Prostate gland (tissue), 2 donors: ENCODE results near the gene DVL3. TPM values are rescaled to one million over a fixed set of nuclear protein-coding genes. Genes with fewer than 3 reads are reported as not detected.

ENCODE experiments used
- DNase-seq: peaks from one replicate; pipeline ENCODE4 v3.0.0-alpha.2; 2019; ENCODE audit warnings: low spot score
- H3K27ac ChIP-seq, 2 donors: fragments of 200-600 bp; sonication (generic); 2 replicates each; pipeline ENCODE4 v1.5.1; 2017 to 2019
- H3K27me3 ChIP-seq: fragments of 200-600 bp; sonication (generic); replicated peaks from 2 replicates; pipeline ENCODE4 v1.5.1; 2019; ENCODE audit not compliant: insufficient read depth
- H3K36me3 ChIP-seq, 2 donors: fragments of 200-600 bp; sonication (generic); 1 replicate in 1 of 2; 2 replicates in 1 of 2; pipeline versions ENCODE4 v1.5.1 to v1.8.1; 2017 to 2019
- H3K4me1 ChIP-seq: fragments of 200-600 bp; sonication (generic); replicated peaks from 2 replicates; pipeline ENCODE4 v1.5.1; 2019
- H3K4me3 ChIP-seq, 2 donors: fragments of 200-600 bp; sonication (generic); 2 replicates each; pipeline ENCODE4 v1.5.1; 2017 to 2019
- H3K9me3 ChIP-seq: fragments of 200-600 bp; sonication (generic); 2 replicates; pipeline ENCODE4 v1.5.1; 2017
- POLR2A ChIP-seq: fragments of 450-650 bp; IDR thresholded peaks from one replicate; pipeline ENCODE4 v1.6.1; 2016; ENCODE audit warnings: antibody characterized with exemption, mild to moderate bottlenecking
- POLR2AphosphoS5 ChIP-seq: sonication (generic); formaldehyde crosslinking; IDR thresholded peaks from one replicate; pipeline ENCODE4 v1.6.1; 2017; ENCODE audit warnings: antibody characterized with exemption
- WGBS: methylation state at CpG from one replicate; pipeline ENCODE4 v1.1.5; 2018; 5-methylcytosine and 5-hydroxymethylcytosine counted together
- intact Hi-C: fragments of 100-400 bp; cut with DNase I; formaldehyde crosslinking; loops from one replicate; pipeline ENCODE4 v1.14.2; 2022
- total RNA-seq, 2 donors: library from RNA; depleted of rRNA; stranded (reverse); fragments of >200 nt; gene quantifications; one replicate each; pipeline ENCODE4 v1.1.0, GENCODE V29; 2016
- TF ChIP-seq, protein P1 (sequence below), 4 experiments: fragments of 200-600 bp in 2 of 4; fragments of 450-650 bp in 2 of 4; sonication (generic) in 2 of 4; IDR thresholded peaks; 1 replicate in 3 of 4; 2 replicates in 1 of 4; pipeline ENCODE4 v1.5.1; 2016 to 2019; ENCODE audit warnings: antibody characterized with exemption in 4 of 4, mild to moderate bottlenecking in 2 of 4, moderate library complexity in 2 of 4

DVL3 gene
- total RNA-seq, 2 donors from 2014 or later = 61.7 to 95.1 TPM

- Histone ChIP-seq H3K36me3 (no peaks in the 10 kb centered on the region), H3K27me3 (no peaks in the 10 kb centered on the region), H3K4me1 (no peaks in the 10 kb centered on the region), H3K9me3 (no peaks in the 10 kb centered on the region), H3K27ac (no peak overlapping the region), H3K4me3 (no peak overlapping the region)
- DNase-seq = no peak
- TF ChIP-seq POLR2A = no peak
- no peak for TF ChIP-seq POLR2AphosphoS5
- TF ChIP-seq, protein P1, sequence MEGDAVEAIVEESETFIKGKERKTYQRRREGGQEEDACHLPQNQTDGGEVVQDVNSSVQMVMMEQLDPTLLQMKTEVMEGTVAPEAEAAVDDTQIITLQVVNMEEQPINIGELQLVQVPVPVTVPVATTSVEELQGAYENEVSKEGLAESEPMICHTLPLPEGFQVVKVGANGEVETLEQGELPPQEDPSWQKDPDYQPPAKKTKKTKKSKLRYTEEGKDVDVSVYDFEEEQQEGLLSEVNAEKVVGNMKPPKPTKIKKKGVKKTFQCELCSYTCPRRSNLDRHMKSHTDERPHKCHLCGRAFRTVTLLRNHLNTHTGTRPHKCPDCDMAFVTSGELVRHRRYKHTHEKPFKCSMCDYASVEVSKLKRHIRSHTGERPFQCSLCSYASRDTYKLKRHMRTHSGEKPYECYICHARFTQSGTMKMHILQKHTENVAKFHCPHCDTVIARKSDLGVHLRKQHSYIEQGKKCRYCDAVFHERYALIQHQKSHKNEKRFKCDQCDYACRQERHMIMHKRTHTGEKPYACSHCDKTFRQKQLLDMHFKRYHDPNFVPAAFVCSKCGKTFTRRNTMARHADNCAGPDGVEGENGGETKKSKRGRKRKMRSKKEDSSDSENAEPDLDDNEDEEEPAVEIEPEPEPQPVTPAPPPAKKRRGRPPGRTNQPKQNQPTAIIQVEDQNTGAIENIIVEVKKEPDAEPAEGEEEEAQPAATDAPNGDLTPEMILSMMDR (IDR thresholded peaks at IDR 0.05) = no peak
- intact Hi-C loops = no loop called here
- 52% methylated on average over 3 of the region's 3 CpGs for WGBS
These were observed 29.2 kb upstream of the DVL3 start for GRCh38 chr3:184126006-184126405.

DNA sequence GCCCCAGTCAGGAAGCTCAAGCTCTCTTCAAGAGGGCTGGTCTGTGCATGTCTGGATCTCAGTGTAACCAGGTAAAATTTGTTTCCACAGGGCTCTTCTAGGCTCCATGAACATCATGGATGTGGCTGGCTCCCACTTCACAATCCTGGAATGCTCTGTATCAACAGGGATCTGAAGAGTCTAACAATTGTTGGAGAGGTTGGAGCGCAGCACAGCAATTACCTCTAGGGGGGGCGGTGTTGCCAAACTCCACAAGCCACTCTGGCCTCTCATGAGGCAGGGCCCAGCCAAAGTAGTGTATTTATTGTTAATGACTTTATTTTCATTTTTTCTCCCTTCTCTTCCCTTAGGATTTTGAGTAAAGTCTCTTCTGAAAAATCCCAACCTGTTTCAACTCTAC is 26.2 kb upstream of the DVL3 start:
- DNase-seq = peak; percentile 28
- no peaks in the 10 kb centered on the region for H3K4me1 ChIP-seq
- no peak overlapping the region for H3K4me3 ChIP-seq
- H3K27me3 ChIP-seq = no peaks in the 10 kb centered on the region
- WGBS = 38% methylated on average over 2 of the region's 2 CpGs
- intact Hi-C loops = no loop called here
- no peaks in the 10 kb centered on the region for H3K36me3 ChIP-seq
- no peak overlapping the region for H3K27ac ChIP-seq
- TF ChIP-seq, protein P1 (IDR thresholded peaks at IDR 0.05) = peak in 2 of 4 experiments; percentile 33 to 34
- no peak for TF ChIP-seq POLR2A
- no peaks in the 10 kb centered on the region for H3K9me3 ChIP-seq

DNA sequence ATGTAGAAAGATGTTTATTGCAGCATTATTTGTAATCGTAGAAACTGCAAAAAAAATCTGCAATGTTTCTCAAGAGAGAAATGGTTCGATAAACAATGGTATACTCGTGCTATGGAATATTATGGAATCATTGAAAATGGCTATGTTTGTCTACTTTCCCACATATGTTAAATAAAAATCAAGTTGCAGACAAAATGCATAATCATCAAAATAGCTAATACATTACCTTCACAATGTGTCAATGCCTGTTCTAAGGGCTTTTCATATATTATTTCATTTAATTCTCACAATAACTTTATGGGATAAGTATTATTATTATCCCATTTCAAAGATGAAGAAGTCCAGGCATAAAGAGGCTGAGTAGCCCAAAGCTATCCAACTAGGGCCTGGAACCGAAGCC is 22.2 kb upstream of the DVL3 start:
- H3K9me3 ChIP-seq = no peaks in the 10 kb centered on the region
- no peaks in the 10 kb centered on the region for H3K27me3 ChIP-seq
- H3K36me3 ChIP-seq = no peaks in the 10 kb centered on the region
- no peak overlapping the region for H3K4me3 ChIP-seq
- no peak for TF ChIP-seq POLR2AphosphoS5
- TF ChIP-seq POLR2A = no peak
- TF ChIP-seq, protein P1 (IDR thresholded peaks at IDR 0.05) = no peak
- DNase-seq = no peak
- intact Hi-C loops = no loop called here
- WGBS = 91% methylated on average over 4 of the region's 4 CpGs
- peaks cover 16% of the 10 kb centered on the region for H3K4me1 ChIP-seq
- H3K27ac ChIP-seq = peak overlapping the region; percentile 94

DNA sequence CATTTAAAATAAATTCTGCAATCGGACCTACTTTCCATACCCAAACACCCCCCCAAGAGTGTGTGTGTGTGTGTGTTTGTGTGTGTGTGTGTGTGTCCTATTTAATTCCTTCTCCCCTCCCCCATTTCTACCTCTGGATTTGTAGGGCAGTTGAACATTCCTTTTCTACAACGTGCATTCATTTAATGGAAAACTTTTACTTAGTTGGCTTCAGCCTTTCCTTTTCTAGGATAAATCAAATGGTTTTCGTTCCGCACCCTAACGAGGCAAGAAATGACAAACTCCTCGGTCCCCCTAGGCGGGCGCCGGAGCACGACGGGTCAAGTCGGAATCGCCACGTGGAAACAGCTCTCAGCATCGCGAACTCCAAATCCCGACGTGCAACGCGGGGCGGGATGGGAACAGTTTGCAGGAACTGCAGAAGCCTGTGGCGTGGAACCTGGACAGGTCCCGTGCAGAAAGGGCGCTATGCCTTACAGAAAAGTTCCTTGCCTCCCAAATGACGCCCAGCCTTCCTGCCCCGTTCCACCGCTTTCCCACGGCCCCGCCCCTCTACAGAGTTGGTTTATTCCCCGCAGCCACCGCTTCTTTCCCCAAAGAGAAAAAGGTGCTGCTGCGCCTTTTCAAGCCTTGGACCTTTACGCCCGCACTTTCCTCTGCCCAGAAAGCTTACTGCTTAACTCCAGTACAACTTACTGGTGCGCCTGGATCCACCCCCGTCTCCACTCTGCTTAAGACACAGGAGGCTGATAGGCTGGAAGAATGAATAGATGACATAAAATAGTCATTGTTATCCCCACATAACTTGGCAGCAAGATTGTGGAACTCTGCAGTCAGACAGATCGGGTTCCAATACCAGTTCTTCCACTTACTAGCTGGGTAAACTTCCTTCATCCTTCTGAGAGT is 21.1 kb upstream of the DVL3 start:
- intact Hi-C loops = loop anchor here (2.0 kb wide), 1 partner anchor 115 kb away; the partner anchor contains the start of genes ALG3 and EEF1AKMT4
- WGBS = under 1% methylated on average over 37 of the region's 37 CpGs
- peak overlapping the region; percentile 94 for H3K27ac ChIP-seq
- H3K27me3 ChIP-seq = no peaks in the 10 kb centered on the region
- peak; percentile 88 for DNase-seq
- H3K36me3 ChIP-seq = no peaks in the 10 kb centered on the region
- TF ChIP-seq, protein P1 (IDR thresholded peaks at IDR 0.05) = peak in 1 of 4 experiments; percentile 8
- TF ChIP-seq POLR2A = no peak
- TF ChIP-seq POLR2AphosphoS5 = peak; percentile 68
- H3K4me3 ChIP-seq = peak overlapping the region; percentile 68 to 92
- no peaks in the 10 kb centered on the region for H3K9me3 ChIP-seq
- H3K4me1 ChIP-seq = peaks cover 16% of the 10 kb centered on the region

DNA sequence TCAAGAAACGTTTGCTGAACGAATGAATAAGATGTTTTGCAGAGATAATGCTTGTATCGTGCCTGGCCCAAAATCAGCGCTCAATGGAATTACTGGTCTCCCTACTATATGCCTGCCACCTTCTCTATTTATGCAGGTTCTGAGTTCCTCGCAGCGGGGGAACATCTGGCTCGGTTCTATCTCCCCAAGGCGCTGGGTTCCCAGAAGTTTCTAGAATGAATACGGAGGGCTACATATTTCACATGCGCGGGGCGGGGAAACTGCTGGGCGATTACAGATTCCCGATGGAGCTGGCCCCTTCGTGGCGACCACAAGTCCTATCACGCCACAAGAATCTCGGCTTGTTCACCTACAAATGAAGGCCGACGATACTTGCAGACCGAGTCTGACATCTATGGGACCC is 20.4 kb upstream of the DVL3 start:
- H3K27ac ChIP-seq = peak overlapping the region; percentile 94
- H3K27me3 ChIP-seq = no peaks in the 10 kb centered on the region
- TF ChIP-seq, protein P1 (IDR thresholded peaks at IDR 0.05) = no peak
- TF ChIP-seq POLR2A (no peak), POLR2AphosphoS5 (no peak)
- no peaks in the 10 kb centered on the region for H3K36me3 ChIP-seq
- peaks cover 16% of the 10 kb centered on the region for H3K4me1 ChIP-seq
- peak overlapping the region; percentile 68 to 92 for H3K4me3 ChIP-seq
- no peaks in the 10 kb centered on the region for H3K9me3 ChIP-seq
- no peak for DNase-seq
- intact Hi-C loops = loop anchor here (2.0 to 5.0 kb wide), 3 partner anchors 43 to 237 kb away; partner anchors contain the start of genes ALG3 and EEF1AKMT4
- WGBS = 0% methylated on average over 21 of the region's 21 CpGs
